Stomach (tissue), 9 donors: ENCODE results near the gene DEFB127. TPM values are rescaled to one million over a fixed set of nuclear protein-coding genes. Genes with fewer than 3 reads are reported as not detected.

Source experiments
- DNase-seq, 2 donors: peaks; one replicate each; pipeline versions ENCODE4 v3.0.0 to v3.0.0-alpha.2; 2013 to 2019
- H3K27ac ChIP-seq, 5 donors: fragments of 200-600 bp in 4 of 5; sonication (generic) in 4 of 5; one replicate each; pipeline ENCODE4 v1.5.1; 2013 to 2019; ENCODE audit warnings: mild to moderate bottlenecking in 1 of 5, moderate library complexity in 1 of 5
- H3K27me3 ChIP-seq, 3 donors: fragments of 200-600 bp; sonication (generic); one replicate each; pipeline ENCODE4 v1.5.1; 2017 to 2019; ENCODE audit warnings: mixed run types in 1 of 3
- H3K36me3 ChIP-seq, 4 donors: fragments of 200-600 bp; sonication (generic); 1 replicate in 3 of 4; 2 replicates in 1 of 4; pipeline ENCODE4 v1.5.1; 2016 to 2019
- H3K4me1 ChIP-seq, 4 donors: fragments of 200-600 bp; sonication (generic); one replicate each; pipeline ENCODE4 v1.5.1; 2016 to 2019
- H3K4me3 ChIP-seq, 4 donors: fragments of 200-600 bp; sonication (generic) in 3 of 4; one replicate each; pipeline ENCODE4 v1.5.1; 2016 to 2019; ENCODE audit warnings: mild to moderate bottlenecking in 1 of 4
- H3K9me3 ChIP-seq, 4 donors: fragments of 200-600 bp; sonication (generic); one replicate each; pipeline ENCODE4 v1.5.1; 2016 to 2019
- EP300 ChIP-seq: sonication (generic); formaldehyde crosslinking; IDR thresholded peaks from one replicate; pipeline ENCODE4 v1.6.1; 2017; ENCODE audit warnings: antibody characterized with exemption
- POLR2A ChIP-seq, 4 donors: fragments of 450-650 bp; IDR thresholded peaks; one replicate each; pipeline ENCODE4 v1.6.1; 2016; ENCODE audit warnings: antibody characterized with exemption in 4 of 4, control low read depth in 2 of 4, mild to moderate bottlenecking in 1 of 4, moderate library complexity in 1 of 4
- POLR2AphosphoS5 ChIP-seq, 3 donors: sonication (generic); formaldehyde crosslinking; IDR thresholded peaks; one replicate each; pipeline ENCODE4 v1.6.1; 2016; ENCODE audit warnings: antibody characterized with exemption in 3 of 3
- WGBS, 5 donors: extraction: QIAGEN DNeasy Blood & Tissue Kit in 3 of 5; methylation state at CpG; one replicate each; pipeline versions ENCODE4 v1.1.5 to v1.1.7; 2013 to 2018; 5-methylcytosine and 5-hydroxymethylcytosine counted together
- intact Hi-C: fragments of 100-400 bp; cut with DNase I; formaldehyde crosslinking; loops from one replicate; pipeline ENCODE4 v1.15.1; 2023; ENCODE audit warnings: low total_unique reads
- polyA plus RNA-seq, 3 donors: library from polyadenylated mRNA; stranded (reverse); fragments of 200-250 nt; gene quantifications; one replicate each; pipeline ENCODE4 v1.2.3, GENCODE V29; 2013
- total RNA-seq, 5 donors: library from RNA; depleted of rRNA; stranded (reverse); fragments of >200 nt; gene quantifications; one replicate each; pipeline versions ENCODE4 v1.1.0 to v1.2.3, GENCODE V29; 2014 to 2016
- TF ChIP-seq, protein P1 (sequence below), 7 experiments: fragments of 450-650 bp in 4 of 7; fragments of 200-600 bp in 3 of 7; sonication (generic) in 3 of 7; IDR thresholded peaks; one replicate each; pipeline ENCODE4 v1.5.1; 2016 to 2019; ENCODE audit warnings: antibody characterized with exemption in 7 of 7, control low read depth in 2 of 7, mild to moderate bottlenecking in 1 of 7
- donor health status: healthy with polysubstance abuse.
- donor health status: Bipolar disorder and iron deficiency.
- donor health status: healthy.

The DEFB127 gene
- total and polyA plus RNA-seq, 8 donors: not detected

DNA sequence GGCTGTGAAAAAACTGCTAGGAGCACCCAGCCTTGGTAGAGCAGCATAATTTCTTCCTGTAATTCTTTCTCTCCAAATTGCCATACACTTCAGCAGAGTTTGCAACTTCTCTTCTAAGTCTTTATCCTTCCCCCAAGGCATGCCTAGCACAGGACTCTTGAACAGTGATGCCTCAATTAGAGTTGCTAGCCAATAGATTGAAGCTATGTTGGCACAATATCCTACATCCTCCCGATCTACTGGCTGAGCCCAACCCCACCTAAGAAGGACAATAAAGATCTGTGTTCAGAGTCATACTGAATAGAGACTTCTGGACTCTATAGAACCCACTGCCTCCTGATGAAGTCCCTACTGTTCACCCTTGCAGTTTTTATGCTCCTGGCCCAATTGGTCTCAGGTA, 15.0 kb upstream of the DEFB127 start, which contains the start of gene DEFB126:
Gene DEFB126, plus strand, starts transcription at position 301 of the 400 bp plus-strand sequence. Its CDS starts 39 bp downstream, at position 340.
- H3K9me3 ChIP-seq: peaks cover 0 to 9% (median 2%) of the 10 kb centered on the region in 4 donors
- H3K36me3 ChIP-seq: no peaks in the 10 kb centered on the region
- DNase-seq: no peak
- intact Hi-C loops: no loop called here
- no peaks in the 10 kb centered on the region for H3K4me1 ChIP-seq
- no peak within 1 kb of the TSS for H3K4me3 ChIP-seq
- H3K27ac ChIP-seq: no peak within 1 kb of the TSS
- H3K27me3 ChIP-seq: peaks cover 0 to 35% (median 10%) of the 10 kb centered on the region in 3 donors
- WGBS, 5 donors: 36 to 55% (median 47%) methylated on average over 1 of the region's 1 CpG
- no peak for TF ChIP-seq POLR2AphosphoS5 (IDR thresholded peaks at IDR 0.05)
- TF ChIP-seq POLR2A (IDR thresholded peaks at IDR 0.05): no peak
- TF ChIP-seq, protein P1, sequence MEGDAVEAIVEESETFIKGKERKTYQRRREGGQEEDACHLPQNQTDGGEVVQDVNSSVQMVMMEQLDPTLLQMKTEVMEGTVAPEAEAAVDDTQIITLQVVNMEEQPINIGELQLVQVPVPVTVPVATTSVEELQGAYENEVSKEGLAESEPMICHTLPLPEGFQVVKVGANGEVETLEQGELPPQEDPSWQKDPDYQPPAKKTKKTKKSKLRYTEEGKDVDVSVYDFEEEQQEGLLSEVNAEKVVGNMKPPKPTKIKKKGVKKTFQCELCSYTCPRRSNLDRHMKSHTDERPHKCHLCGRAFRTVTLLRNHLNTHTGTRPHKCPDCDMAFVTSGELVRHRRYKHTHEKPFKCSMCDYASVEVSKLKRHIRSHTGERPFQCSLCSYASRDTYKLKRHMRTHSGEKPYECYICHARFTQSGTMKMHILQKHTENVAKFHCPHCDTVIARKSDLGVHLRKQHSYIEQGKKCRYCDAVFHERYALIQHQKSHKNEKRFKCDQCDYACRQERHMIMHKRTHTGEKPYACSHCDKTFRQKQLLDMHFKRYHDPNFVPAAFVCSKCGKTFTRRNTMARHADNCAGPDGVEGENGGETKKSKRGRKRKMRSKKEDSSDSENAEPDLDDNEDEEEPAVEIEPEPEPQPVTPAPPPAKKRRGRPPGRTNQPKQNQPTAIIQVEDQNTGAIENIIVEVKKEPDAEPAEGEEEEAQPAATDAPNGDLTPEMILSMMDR (IDR thresholded peaks at IDR 0.05): no peak
- TF ChIP-seq EP300: no peak

DNA sequence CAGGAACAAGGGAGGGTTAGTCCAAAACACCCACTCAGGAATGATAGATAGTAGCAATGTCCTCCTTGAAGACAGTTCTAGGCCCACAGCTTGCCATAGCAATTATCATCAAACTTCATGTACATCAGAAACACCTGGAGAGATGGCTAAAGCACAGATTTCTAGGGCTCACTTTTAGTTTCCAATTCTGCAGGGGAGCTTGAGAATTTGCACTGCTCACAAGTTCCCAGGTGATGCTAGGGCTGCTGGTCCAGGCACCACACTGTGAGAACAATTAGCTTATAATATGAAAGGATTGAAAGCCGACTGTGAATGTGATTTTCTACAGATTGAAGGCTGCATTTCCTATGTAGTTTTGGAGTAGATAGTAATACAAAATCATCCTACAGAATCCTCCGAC, 11.4 kb upstream of the DEFB127 start:
- Histone ChIP-seq H3K36me3 (no peaks in the 10 kb centered on the region), H3K27ac (no peak overlapping the region)

DNA sequence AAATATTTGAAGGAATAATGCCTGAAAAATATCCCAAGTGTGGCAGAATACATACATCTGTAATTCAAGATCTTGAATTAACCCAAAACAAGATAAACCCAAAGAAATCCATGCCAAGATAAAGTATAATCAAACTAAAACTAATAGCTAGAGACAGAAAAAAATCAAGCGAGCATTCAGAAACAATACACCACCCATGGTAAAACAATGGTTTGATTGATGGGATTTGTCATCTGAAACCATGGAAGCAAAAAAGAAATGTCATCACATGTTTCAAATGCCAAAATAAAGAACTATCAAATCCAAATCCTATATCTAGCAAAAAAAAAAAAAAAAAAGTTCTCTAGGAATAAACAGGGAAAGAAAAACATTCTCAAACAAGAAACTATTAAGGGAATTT, 5.1 kb upstream of the DEFB127 start:
- intact Hi-C loops: no loop called here
- WGBS, 5 donors: 75 to 100% (median 81%) methylated on average over 1 of the region's 1 CpG

More for the DNA sequence above, 11.4 kb upstream of the DEFB127 start:
- 49 to 66% (median 63%) methylated on average over 2 of the region's 2 CpGs for WGBS, 5 donors
- TF ChIP-seq, protein P1 (IDR thresholded peaks at IDR 0.05): no peak
- TF ChIP-seq POLR2A (IDR thresholded peaks at IDR 0.05): no peak
- no peak for TF ChIP-seq EP300
- TF ChIP-seq POLR2AphosphoS5 (IDR thresholded peaks at IDR 0.05): no peak
- intact Hi-C loops: no loop called here
- Histone ChIP-seq H3K27me3 (peaks cover 0 to 25% (median 10%) of the 10 kb centered on the region in 3 donors), H3K9me3 (no peaks in the 10 kb centered on the region), H3K4me1 (no peaks in the 10 kb centered on the region), H3K4me3 (no peak overlapping the region)
- no peak for DNase-seq

DNA sequence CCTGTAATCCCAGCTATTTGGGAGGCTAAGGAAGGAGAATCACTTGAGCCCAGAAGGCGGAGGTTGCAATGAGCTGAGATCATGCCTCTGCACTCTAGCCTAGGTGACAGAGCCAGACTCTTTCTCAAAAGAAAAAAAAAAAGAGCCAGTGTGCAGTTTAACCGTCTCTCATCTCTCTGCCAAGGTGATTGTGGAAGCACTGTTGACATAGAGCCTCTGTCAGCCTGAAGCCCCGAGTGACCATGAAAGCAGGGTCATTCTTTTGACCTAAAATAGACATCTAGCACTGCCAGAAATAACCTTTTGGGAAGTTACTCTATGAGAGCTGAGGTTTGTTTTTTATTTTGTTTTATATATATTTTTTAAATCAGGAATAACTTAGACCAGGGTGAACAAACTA, 7.4 kb downstream of the DEFB127 start:
- Histone ChIP-seq H3K4me1 (no peaks in the 10 kb centered on the region), H3K27me3 (peaks cover 0 to 6% (median 0%) of the 10 kb centered on the region in 3 donors), H3K36me3 (no peaks in the 10 kb centered on the region), H3K27ac (no peak overlapping the region), H3K9me3 (no peaks in the 10 kb centered on the region), H3K4me3 (no peak overlapping the region)
- no peak for TF ChIP-seq POLR2A (IDR thresholded peaks at IDR 0.05)
- no peak for TF ChIP-seq EP300
- TF ChIP-seq, protein P1 (IDR thresholded peaks at IDR 0.05): no peak
- TF ChIP-seq POLR2AphosphoS5 (IDR thresholded peaks at IDR 0.05): no peak
- intact Hi-C loops: no loop called here
- WGBS, 5 donors: 41 to 55% (median 47%) methylated on average over 3 of the region's 3 CpGs
- no peak for DNase-seq

More for the DNA sequence above, 5.1 kb upstream of the DEFB127 start:
- H3K27ac ChIP-seq: no peak overlapping the region
- H3K36me3 ChIP-seq: no peaks in the 10 kb centered on the region
- TF ChIP-seq POLR2A (IDR thresholded peaks at IDR 0.05) (no peak), POLR2AphosphoS5 (IDR thresholded peaks at IDR 0.05) (no peak), EP300 (no peak)
- TF ChIP-seq, protein P1 (IDR thresholded peaks at IDR 0.05): no peak
- peaks cover 0 to 9% (median 3%) of the 10 kb centered on the region in 3 donors for H3K27me3 ChIP-seq
- H3K4me1 ChIP-seq: no peaks in the 10 kb centered on the region
- no peak overlapping the region for H3K4me3 ChIP-seq
- H3K9me3 ChIP-seq: no peaks in the 10 kb centered on the region
- no peak for DNase-seq
